GM21447 (cell line): ENCODE measurements around the gene ISY1.
A peak's percentile ranks its signal among the peaks of the same experiment; 100 is the strongest.
"Not testable (repeated sequence)": the region's sequence is repeated elsewhere in the genome, so short reads cannot be mapped to it uniquely, and the experiment has no call there.

Experiments
- ATAC-seq: cut with Tn5 transposase; IDR thresholded peaks from one replicate; pipeline ENCODE4 v1.9.1; 2021; ENCODE audit not compliant: unreplicated experiment

The ISY1 gene

DNA sequence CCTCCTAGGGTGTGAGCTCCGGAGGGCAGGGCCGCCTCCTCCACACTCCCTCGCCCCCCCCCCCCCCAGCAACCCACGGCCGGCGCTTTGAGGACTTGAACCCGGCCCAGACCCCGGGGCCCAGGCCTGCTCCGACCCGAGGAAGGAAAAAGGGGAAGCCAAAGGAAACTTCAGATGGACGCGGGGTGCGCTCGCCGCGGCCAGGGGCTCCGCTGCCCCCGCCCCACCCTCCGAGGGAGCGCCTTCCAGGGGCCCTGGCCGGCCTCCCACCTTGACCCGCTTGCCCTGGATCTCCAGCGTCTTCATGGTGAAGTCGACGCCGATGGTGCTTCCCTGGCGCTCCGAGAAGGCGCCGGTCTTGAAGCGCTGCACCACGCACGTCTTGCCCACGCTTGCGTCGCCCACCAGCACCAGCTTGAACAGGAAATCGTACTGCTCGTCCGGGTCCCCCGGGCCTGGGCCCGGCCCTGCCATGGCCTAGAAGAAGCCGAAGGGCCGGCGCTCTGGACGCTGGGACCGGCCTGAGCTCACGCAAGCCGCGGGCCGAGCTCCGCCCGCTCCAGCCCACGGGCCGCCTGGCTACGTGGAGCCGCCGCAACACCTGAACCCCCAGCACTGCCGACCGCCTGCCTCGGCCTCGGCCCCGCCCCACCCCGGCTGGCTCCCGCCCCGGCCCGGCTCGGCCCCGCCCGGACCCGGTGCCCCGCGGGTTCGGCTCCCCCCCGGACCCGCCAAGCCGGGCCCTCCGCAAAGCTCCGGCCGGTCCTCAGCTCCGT lies 39.7 kb downstream of the ISY1 start:
- ATAC-seq: peak; percentile 11

GRCh38 chr3:129120254-129121004 lies 40.4 kb downstream of the ISY1 start:
- peak; percentile 78 for ATAC-seq

DNA sequence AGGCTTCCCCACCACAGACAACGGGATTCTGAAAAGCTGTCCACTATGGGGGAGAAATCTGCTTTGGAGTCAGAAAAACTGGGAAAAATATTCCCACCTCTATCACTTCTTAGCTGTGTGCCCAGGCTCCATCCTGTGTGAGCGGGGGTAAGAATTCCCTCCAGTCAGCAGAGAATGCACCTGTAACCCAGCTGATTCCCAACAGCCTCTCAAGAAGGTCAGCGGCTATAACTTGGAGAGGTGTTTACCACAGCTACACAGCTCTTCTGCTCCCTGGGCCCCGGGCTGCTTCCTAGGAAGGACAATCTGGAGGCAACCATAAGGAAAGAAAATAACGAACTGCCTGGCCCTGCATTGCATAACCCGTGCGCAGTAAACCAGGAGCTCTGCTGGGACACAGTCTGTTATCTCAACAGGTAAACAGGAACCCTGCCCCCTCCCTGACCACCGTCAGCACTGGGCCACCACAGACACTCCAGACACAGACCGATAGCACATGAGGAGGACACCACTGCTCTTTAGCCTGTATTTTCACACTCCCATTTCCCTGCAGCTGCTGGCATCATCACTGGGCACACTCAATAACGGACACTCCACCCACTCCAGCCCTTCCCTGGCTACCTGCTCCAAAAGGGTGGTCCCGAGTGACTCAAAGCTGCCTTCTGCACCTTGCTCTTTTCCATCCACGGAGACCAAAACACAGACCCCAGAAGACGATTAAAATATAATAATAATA lies 41.3 kb downstream of the ISY1 start:
- no peak for ATAC-seq

- no peak for ATAC-seq
Observed at GRCh38 chr3:129118745-129119144, 42.1 kb downstream of the ISY1 start.

DNA sequence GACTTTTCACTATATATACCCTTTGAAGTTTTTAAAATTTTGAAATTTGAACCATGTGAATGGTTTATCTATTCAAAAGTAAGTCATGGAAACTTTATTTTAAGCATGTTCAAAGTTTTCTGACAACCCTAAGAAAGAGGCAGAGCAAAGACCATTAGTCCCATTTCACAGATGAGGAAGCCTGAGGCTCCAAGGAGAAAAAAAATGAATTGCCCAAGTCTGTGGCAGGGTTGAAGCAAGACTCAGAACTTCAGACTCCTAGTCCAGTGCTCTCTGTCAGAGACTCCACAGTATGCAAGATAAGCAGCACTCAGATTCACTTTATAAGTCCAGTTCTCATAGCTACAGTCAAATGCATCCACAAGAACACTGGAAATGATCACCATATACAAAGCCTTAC lies 43.7 kb downstream of the ISY1 start:
- ATAC-seq: no peak

DNA sequence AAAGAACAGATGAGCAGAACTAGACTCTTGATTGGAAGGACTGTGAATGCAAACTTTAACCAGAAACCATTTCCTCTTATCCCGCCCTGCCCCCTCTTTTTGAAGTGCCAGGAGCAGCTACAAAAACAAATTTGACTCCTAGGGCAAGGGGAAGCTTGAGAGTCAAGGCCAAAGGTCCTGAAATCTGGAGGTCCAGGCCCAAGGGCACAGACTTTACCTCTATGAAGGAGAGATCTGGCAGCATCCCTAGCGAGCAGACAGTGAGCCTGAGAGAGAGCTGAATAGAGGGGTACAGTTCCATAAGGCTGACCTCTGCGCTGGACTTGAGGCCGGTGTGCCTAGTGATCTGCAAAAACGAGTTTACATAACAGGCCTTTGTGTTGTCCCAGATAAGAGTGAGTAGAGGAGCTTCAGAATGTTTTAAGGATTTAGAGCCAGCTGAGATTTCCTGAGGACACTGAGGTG lies 44.3 kb downstream of the ISY1 start:
- ATAC-seq: no peak

DNA sequence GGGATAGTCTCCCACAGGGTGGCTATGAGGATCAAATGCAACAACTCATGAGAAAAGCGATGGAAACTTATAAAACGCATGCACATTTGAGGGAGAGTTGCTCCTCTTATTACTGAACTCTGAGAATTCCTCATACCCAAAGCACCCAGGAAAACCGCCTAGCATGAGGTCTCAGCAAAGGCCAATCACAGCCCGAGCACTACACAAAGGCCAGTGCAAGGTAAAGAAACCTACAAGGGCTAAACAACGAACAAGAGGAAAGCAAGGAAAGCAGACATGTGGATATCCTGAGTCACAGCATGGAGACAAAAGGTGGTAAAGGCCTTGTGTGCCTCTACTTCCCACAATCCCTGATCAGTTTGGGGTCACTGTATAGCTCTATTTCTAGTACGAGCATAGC lies 46.4 kb downstream of the ISY1 start:
- no peak for ATAC-seq

DNA sequence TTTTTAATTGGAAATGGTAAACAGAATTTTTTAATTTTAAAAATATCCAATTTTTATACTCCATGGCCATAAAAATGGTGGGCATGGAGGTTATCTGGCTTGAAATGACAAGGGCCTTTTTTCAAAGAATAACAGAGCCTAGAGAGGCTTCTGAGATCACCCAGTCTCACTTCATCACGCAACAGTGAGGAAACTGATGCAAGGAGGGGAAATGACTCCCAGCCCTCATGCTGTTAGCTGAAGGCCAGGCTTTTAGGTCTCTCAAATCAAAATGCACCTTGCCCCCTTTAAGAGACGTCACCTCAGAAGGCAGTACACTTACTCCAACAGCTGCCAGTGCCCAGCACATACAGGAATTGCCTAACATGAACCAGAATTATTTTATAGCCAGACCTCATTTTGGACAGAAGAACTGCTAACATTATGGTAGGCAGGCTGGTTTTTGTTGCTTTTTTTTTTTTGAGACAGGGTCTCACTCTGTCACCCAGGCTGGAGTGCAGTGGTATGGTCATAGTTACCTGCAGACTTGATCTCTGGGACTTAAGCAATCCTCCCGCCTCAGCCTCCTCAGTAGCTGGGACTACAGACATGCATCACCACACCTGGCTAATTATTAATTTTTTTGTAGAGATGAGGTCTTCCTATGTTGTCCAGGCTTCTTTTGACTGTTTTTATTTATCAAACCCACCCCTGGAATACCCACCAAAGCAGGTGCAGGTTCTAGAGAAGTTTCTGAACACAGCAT lies 48.4 kb downstream of the ISY1 start:
- no peak for ATAC-seq

DNA sequence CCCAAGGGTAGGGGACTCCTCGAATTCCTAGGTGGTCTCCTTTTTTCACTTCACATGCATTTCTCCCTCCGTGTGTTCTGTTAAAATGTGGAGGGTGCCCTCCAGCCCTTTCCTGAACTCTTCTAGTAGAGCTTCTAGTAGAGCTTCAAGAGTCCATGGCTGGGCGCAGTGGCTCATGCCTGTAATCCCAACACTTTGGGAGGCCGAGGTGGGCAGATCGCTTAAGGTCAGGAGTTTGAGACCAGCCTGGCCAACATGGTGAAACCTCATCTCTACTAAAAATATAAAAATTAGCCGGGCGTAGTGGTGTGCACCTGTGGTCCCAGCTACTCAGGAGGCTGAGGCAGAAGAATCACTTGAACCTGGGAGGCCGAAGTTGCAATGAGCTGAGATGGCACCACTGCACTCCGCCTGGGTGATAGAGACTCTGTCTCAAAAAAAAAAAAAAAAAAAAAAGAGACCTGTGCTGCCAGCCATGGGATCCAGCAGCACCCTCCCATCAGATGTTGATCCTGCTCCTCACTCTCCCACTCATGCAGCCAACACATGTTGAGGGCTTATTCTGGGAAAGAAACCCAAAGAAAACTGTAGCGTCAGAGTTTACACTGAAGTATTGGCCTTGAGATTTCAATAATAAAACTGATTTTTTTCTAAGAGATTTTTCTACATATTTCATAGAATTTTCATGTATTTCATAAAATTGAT lies 49.6 kb downstream of the ISY1 start:
- not testable (repeated sequence) for ATAC-seq

GRCh38 chr3:129107793-129108192 lies 53.1 kb downstream of the ISY1 start:
- no peak for ATAC-seq

DNA sequence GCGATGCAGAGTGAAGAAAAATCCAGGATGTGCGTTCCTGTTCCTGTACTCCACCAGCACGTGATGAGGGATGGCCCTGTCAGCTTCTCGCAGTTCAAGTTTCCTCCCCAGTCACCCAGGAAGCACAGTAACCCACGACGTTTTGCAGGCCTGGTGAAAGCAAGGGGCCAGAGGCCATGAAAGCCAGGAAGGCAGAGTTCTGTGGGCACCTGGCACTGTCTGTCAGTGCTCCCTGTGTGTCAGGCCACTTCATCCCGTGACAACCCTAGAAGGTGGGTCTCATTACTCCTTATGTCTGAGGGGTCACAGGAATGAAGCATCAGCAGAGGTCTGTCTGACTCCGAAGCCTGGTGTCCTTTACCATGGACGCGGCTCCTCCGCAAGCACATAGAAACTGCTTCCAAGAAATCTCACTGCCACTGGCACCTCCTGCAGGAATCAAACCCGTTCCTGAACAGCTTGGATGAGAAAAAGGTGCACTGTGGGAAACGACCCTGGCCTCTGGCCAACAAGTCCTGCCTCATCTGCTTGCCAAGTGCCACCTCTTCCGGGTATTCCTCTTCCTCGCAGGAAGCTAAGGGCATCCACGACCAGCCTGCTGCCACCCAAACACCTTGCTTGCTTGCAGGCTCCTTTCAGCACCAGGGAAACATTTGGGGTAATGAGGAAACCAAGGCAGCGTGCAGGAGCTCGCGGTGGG lies 53.8 kb downstream of the ISY1 start:
- ATAC-seq: no peak

GRCh38 chr3:129106320-129106719 lies 54.5 kb downstream of the ISY1 start:
- ATAC-seq: no peak

DNA sequence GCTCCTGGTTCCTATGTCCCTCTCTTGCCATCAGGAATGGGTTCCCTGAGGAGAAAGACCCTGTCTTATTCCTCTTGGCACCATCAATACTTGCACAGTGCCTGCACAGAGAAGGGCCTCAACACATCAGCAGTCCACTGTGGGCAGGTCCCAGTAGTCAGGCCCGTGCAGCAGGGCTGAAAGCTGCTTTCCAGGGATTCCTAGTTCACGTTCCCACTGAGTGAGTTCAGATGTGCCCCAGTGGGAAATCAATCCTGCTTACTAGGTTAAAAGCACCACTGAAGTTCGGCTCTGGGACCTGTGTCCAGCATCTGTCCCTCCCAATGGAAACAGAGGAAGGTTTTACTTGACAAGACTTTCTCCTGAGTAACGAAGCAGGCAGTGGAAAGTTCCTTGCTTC lies 55.0 kb downstream of the ISY1 start:
- ATAC-seq: no peak

DNA sequence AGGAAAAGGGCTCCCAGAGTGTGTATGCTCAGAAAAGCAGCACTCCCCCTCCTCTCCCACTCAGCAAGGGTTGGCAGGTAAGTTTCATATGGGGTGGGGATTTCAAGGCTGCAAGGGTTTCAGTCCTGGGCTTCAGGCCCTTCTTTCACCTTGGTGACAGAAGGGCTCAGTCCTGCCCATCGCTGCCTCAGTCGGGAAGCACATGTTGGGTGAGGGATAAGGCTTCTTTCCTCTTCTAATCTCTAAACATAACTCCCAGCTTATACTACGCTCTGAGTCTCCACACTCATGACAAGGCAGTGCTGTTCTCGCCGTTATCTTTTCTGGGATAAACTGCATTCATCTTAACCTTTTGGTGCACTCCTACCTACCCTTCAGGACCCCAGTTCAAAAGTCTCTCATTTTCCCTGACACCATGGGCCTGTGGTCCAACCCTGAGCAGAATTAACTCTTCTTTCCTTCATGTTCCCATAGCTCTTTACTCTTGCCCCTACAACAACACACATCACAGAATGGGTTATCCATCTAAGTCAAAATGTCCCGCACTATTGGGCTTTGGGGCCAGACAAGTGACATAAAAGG lies 56.3 kb downstream of the ISY1 start:
- no peak for ATAC-seq

GRCh38 chr3:129104051-129104450 lies 56.8 kb downstream of the ISY1 start:
- ATAC-seq: no peak

DNA sequence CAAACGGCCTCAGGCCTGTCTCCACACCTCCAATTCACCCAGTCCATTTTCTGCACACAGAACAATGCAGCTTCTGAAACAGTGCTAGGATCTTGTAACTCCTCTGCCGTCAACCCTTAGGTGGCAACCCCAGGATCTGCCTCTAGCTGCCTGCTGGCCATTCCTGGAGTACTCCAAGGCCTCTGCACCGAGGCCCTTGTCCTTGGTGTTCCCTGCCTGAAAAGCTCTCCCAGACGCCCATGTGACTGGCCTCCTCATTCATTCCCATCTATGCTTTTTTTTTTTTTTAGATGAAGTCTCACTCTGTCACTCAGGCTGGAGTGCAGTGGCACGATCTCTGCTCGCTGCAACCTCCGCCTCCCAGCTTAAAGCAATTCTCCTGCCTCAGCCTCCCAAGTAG lies 57.6 kb downstream of the ISY1 start:
- no peak for ATAC-seq

GRCh38 chr3:129101370-129102138 lies 59.3 kb downstream of the ISY1 start:
- ATAC-seq: no peak

DNA sequence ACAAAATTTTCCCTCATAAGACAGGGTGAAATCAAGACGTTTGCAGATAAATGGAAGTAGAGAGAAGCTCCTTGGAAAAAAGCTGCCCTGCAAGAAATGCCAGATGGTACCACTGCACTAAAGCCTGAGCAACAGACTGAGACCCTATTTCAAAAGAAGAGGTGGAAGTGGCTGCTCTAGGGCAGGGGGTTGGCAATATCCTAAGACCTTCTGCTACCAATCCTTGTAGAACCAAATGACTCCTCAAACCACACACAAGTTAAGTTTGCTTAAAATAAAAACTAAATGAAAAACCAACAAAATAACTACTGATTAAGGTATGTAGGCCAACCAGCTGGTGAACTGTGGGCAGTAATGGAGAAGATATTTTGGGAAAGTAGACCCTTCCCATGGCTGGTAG lies 60.6 kb downstream of the ISY1 start:
- no peak for ATAC-seq

DNA sequence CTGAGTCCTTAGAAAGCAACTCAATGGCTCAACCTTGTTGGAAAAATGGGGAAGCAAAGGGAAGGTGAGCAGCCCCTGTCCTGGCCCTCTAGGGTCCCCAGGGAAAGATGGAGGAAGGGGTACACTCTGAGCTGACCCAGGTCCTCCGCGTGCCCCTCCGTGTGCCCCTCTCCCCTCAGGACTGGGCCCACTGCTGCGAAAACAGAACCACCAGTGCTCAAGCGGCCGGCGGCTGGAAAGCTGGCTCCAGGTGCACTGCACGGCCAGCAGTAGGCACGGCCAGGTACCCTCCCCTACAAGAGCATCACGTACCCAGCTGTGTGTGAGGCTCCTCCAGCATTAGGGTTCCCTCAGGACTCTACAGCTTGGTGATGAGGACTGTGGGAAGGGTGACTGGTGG lies 65.6 kb downstream of the ISY1 start:
- ATAC-seq: no peak
